Lung microvascular endothelial cell (primary cell): ENCODE measurements around the gene POGLUT3. TPM values are rescaled to one million over a fixed set of nuclear protein-coding genes. Genes with fewer than 3 reads are reported as not detected.
A peak's percentile ranks its signal among the peaks of the same experiment; 100 is the strongest.

ENCODE experiments used
- DNase-seq, 2 donors: peaks; one replicate each; pipeline versions ENCODE4 v3.0.0 to v3.0.0-alpha.2; 2010; ENCODE audit warnings: low read depth in 2 of 2
- total RNA-seq: library from RNA; depleted of rRNA; stranded (reverse); fragments of >200 nt; gene quantifications from 2 replicates; pipeline ENCODE4 v1.2.1, GENCODE V29; 2014

Gene POGLUT3
- total RNA-seq, 1 donor from 2014 or later, result 8.7 TPM

DNA sequence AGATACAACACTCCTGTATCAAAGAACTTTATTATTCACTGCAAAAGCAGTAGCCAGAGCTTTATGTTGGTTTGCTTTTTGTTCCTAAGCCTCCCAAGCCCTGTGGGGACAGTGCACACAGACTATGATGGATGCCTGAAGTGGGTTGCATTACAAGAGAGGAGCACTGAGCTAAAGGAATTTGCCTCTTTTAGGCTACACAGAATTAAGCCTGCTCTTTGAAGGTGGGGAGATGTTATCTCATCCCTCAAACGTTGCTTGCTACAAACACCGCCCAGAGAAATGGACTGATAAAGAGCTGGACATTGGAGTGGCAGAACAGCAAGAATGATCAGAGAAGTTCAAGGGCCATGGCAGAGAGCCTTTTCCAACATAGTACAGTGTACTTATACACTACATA lies 2.5 kb upstream of the POGLUT3 start:
- no peak for DNase-seq

DNA sequence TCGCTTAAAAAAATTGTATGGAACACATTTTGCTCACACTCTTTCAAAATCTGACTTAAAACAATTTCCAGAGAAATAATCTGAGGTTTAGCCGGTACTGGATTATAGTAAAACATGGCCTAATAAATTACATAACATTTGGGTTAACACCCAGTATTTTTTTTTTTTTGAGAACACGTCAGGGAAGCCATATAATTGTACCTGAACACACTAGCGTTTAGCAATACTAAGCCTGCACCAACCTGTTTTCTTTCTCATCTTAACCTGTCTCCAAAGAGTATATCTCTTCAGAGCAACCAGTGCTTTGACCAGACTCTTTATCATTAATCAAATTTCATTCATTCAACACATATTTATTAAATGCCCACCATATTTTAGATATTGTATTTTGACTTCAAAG lies 2.0 kb upstream of the POGLUT3 start:
- DNase-seq, result no peak

DNA sequence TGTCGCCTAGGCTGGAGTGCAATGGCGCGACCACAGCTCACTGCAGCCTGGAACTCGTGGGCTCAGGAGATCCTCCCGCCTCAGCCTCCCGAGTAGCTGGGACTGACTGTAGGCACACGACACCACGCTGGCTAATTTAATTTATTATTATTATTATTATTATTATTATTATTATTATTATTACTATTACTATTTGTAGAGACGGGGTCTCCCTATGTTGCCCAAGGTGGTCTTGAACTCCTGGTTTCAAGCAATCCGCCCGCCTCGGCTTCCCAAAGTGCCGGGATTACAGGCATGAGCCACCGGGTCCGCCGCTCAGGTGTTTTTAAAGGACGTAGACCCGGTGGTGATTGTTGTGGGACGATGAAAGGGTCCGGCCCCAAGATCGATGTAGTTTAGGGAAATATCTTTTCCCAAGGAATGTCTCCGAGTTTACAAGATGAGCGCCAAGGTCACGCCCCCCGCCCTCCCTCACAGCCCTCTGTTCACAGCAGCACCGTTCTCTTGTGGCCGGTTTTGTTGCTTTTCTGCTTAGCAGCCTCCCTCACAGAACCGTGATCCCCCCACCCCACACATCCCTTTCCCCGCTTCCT lies 728 bp upstream of the POGLUT3 start:
- no peak for DNase-seq

DNA sequence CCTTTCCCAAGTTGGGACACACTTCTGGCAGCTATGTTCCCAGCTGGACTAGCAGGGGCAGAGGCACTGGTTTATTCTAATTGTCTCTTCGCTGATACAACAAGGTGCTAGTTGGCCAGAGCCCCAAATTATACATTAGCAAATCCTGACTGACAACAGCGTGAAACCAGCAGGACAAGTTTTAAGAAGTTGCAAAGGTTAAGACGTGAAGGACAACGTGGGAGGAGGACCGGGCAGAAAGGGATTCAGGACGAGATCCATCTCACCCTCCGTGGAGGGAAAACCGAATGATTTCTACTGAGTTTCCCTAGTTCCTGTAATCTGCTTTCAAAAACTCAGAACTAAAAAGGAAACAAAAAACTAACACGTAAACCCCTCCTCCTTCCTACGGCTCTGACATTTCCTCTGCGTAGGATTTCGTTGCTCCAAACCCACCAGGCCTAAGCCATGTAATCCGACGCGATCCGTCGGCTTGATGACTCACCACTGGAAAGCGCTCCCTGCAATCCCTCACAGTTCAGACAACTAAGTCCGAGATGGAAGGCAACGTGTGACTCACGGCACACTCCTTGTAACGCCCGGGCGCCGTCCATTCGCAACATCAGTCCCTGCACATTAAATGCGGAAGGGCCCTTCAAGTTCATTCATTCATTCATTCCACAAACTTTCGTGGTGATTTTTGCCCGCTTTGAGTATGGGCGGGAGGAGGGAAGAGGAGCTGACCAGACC lies 703 bp downstream of the POGLUT3 start:
- peak; percentile 96 to 99 for DNase-seq

DNA sequence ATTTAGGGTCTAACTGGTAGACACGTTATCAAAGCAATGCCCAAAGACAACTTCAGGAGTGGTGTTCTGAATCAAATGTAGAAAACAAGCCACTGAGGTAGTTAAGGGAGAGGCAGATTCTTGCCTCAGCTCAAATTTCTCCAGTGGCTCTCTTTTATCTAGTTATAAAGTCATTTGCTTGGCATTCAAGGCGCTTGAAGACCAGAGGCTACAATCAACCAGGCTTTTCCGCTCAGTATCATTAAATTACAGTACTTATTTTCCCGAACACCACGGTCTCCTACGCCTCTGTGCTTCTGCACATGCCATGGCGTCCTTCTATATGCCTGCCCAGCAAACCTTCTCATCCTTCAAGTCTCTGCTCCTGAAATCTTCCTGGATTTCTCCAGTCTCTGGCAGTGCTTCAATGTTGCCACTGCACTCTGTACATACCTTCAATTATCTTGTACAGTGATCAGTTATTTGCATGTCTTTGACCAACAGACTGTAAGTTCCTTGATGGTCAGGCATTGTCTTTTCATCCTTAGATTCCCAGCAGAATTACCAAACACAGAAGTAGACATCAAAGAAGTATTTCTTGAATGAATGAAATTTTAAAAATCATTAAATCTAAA lies 1.4 kb downstream of the POGLUT3 start:
- peak; percentile 2 to 4 for DNase-seq

DNA sequence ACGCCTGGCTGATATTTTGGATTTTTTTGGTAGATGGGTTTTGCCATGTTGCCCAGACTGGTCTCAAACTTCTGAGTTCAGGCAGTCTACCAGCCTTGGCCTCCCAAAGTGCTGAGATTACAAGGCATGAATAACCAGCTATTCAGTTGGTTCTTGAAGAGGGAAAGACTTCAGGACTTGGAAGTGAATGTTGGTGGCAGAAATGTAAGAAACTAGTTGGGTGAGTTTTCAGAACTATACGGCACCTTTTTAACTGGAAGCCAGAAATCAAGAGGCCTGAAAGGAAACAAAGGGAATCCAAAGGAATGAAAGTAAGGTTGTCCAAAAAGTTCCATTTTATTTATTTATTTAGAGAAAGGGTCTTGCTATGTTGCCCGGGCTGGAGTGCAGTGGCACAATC lies 2.9 kb downstream of the POGLUT3 start:
- no peak for DNase-seq

DNA sequence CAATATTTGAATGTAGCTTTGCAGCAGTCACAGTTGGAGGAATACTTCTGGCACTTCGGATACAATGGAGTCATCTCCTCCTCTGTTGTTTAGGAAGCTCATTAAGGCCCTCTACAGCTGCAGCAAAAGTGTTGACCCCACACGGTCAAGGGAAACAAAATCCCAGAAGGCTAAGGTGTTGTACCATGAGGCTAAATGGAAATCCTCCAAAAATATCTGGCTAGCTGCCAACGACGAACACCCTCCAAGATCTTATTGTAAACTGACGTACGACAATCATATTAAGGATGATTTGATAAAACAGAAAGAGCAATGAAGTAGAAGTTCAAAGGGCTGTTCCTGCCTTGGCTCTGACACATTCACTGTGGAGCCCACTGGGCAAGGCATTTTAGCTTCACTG lies 4.0 kb downstream of the POGLUT3 start:
- DNase-seq, result peak in 1 of 2 donors; percentile 38

DNA sequence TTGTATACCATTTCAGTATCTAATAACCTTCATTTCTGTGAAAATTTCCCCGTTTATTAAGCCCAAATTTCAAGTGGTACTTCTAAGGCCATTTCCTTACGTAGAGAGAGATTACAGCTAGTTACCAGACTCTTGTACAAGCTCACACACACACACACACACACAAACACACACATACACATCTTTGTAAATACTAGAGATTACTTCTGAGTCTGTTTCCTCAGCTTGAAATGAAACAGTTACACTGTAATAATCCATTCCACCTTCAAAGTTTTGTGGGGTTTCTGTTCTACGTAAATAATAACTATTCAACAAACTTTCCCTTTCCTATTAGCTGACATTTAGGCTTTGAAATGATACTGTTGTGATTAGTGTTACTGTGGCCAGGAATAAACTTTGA lies 6.2 kb downstream of the POGLUT3 start:
- no peak for DNase-seq

DNA sequence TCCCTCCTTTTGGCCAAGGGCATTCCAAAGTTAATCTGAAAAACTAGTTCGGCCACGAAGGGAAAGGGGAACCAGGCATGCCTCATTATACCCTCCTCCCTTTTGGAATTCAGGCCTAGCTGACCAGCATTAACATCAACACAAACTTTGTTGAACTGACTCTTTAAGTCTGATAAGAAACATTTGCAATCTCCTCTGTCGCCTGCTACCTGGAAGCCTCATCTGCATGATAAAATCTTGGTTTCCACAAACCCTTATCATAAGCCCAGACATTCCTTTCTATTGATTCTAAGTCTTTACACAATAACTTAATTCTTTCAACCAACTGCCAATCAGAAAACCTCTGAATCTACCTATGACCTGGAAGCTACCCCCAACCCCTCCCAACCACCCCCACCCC lies 11.4 kb downstream of the POGLUT3 start:
- DNase-seq, result no peak

DNA sequence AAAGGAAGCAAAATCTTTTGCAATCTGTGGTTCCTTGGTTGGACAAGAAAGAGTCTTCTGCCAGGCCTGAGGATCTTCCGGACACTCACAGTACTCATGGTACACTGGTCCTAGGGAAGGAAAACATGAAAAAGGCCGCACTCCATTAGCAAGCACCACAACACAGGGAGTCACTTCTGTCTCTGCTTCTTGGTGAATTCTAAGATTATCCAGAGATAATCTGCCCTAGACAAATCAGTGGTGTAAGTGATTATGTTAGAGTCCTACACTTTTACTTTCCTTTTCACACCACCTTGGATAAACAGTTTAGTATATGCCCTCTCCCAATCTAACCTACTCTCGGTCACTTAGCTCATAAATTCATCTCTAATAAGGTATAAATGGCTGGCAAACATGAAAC lies 11.9 kb downstream of the POGLUT3 start:
- DNase-seq, result no peak

DNA sequence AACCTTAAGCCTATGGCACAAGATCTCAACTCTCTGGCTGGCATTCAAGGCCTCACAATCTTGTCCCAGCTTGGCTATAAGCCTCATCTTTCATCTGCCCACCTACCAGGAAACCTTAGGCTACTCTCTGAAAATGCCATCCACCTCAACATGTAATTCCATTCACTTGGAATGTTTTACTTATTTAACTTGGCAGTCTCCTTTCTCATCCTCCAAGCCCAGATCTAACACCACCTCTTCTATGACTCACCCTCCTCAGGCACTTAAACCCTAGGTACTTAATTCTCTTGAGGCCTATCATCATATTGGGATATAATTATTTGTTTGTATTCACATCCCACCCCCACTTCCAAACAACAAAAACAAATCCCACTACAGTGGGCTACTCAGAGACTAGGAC lies 15.0 kb downstream of the POGLUT3 start:
- no peak for DNase-seq

DNA sequence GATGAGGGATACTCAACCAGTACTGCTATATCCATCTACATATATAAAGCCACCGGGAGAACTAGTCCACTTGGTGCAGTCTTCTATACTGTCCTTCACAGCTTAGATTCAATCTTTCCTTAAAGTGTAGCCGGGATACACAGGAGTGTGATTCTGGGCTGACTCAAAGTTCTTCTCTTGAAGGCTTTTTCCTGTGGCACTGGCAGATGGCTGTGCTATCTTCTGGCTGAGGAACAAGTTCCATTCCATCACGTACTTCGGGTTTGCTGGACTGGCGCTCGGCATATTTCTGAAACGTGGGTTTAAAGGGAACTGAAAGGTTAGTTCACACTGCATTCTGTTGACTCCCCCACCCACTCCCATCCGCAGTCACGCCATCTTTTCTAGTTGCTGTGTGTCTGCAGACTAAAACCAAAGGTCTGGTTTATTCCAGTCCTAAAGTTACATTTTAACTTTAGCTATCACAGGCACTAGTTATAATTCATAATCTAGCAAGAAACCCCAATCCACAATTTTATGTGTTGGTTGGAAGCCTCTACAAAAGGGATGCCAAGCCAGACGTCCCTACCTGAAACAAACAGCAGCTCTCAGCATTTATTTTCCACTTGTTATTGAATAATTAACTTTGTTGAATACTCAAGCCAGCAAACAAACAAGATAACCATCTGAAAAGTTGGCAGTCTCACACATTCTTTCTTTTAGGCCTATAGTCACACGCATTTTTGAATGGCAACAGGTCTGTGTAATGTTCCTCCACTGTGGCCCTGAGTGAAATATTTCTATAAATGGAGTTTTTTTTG lies 23.3 kb downstream of the POGLUT3 start:
- no peak for DNase-seq

DNA sequence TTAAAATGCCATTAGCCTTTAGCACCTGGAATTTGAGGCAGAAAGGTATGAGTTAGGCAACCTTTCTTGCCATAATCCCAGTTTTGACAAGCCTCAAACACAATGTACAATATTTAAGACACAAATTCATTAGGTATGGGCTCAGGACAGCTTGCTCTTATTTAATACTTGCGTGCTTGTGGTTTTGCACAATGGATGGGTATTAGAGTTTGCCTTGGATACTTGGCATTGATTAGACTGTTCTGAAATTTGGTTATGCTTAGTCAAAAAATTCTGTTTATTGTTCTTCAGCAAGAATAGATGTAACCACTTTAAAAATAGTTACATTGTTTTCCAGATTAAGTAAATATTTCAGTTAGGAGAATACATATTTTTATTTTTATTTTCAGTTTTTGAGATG lies 25.5 kb downstream of the POGLUT3 start:
- DNase-seq, result no peak

DNA sequence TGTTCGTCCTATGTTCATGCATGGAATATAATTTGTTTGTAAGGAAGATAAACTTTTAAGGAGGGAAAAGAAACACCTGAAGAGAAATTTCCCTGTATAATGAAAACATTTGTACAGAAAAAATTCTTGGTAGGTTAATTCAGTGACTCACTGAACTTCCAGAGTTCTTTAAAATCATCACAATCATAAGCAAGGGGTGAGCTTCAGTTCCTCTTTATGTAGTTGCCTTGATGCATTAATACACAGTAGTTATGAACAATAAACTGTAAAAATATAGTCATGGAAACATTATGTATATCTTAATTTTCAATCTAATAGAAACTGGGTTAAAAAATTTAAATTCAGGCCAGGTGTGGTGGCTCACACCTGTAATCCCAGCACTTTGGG lies 29.7 kb downstream of the POGLUT3 start:
- DNase-seq, result no peak

DNA sequence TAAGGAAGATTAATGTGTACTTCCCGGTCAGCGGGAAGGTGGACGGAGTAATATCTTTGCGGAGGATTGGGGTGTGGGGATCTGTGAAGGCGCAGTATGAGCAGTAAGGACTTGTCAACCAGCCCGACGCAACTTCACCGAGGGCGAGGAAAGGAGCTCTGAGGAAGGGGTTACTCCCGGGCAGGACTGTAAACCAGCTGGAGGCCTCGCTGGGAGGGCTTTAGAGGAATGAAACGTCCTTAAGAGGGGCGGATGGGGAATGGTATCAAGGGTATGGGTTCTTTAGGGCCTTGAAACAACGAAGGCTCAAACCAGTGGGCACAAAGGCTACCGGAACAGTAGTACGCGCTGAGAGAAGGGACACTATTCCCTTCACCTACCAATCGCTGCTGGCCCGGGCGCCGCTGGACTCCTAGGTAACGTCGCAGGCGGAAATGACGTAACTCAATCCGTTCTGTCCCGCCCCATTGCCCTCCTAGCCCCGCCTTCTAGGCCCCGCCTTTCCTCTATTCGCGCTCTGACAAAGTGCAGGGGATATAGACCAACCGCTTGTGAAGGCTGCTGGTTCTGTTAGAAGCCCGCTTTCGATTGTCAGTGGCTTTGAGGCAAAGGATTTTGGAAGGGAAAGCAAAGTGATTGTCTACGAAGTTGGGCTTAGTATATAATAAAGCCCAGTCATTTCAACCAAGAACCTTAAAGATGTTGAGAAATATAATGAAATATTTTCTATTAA lies 30.9 kb downstream of the POGLUT3 start, which contains the start of gene C11orf65:
Gene C11orf65 (minus strand): TSS at position 439 of the 733 bp plus-strand sequence. CDS start 5,970 bp downstream, outside the sequence.
- DNase-seq, result peak; percentile 98 to 99

DNA sequence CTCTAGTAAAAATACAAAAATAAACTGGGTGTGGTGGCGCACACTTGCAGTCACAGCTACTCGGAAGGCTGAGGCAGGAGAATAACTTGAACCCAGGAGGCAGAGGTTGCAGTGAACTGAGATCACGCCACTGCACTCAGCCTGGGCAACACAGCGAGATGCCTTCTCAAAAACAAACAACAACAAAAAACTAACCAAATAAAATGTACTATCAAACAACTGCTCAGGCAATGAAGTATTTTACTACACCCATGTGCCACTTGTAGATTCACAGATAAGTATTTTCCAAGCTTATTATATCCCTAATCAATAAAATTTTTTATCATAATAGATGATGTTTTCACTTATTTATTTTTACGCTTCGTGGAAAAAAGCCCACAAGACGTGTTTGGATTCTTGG lies 31.8 kb downstream of the POGLUT3 start:
- peak in 1 of 2 donors; percentile 1 for DNase-seq

DNA sequence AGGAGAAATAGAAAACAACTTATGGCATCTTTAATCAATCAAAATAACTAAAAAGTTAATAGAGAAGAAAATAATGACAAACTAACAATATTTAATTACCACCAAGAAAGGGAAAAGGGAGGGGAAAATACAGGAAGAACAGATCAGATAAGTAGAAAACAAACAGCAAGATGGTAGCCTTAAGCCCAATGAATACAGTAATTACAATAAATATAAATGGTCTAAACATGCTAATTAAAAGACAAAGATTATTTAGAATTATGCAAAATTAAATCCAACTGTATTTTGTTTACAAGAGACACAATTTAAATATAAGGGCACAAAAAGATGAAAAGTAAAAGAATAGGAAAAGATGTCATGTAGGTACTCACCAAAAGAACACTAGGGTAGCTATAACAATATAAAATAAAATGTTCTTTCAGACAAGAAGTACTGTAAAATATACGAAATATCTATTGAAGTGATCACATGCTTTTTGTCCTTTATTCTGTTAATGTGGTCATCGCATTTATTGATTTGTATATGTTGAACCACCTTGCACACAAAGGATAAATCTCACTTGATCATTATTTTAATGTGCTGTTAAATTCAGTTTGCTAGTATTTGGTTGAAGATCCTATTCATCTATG lies 44.9 kb downstream of the POGLUT3 start:
- DNase-seq, result no peak
